WTC11 (cell line): ENCODE data around the gene ISL2. TPM values are rescaled to one million over a fixed set of nuclear protein-coding genes. Genes with fewer than 3 reads are reported as not detected.

Source experiments
- CBFB ChIP-seq: sonication (generic); formaldehyde crosslinking; IDR thresholded peaks from 2 replicates; pipeline ENCODE4 v1.8.1; 2022; ENCODE audit warnings: mild to moderate bottlenecking, low read depth, missing genetic modification reagents
- CREB1 ChIP-seq: sonication (generic); formaldehyde crosslinking; IDR thresholded peaks from 2 replicates; pipeline ENCODE4 v1.8.0; 2023; ENCODE audit warnings: mild to moderate bottlenecking, missing genetic modification reagents
- CREM ChIP-seq: sonication (generic); formaldehyde crosslinking; IDR thresholded peaks from 2 replicates; pipeline ENCODE4 v1.8.1; 2022; ENCODE audit warnings: mild to moderate bottlenecking, missing genetic modification reagents, moderate library complexity
- ESRRA ChIP-seq: sonication (generic); formaldehyde crosslinking; IDR thresholded peaks from 2 replicates; pipeline ENCODE4 v1.8.1; 2022; ENCODE audit warnings: mild to moderate bottlenecking, missing genetic modification reagents, borderline replicate concordance
- ETV6 ChIP-seq: sonication (generic); formaldehyde crosslinking; IDR thresholded peaks from 2 replicates; pipeline ENCODE4 v1.8.1; 2022; ENCODE audit warnings: mild to moderate bottlenecking, missing genetic modification reagents
- FOXJ3 ChIP-seq: sonication (generic); formaldehyde crosslinking; IDR thresholded peaks from 2 replicates; pipeline ENCODE4 v1.9.0; 2021; ENCODE audit warnings: missing genetic modification reagents, mild to moderate bottlenecking, borderline replicate concordance
- GABPB1 ChIP-seq: sonication (generic); formaldehyde crosslinking; IDR thresholded peaks from 2 replicates; pipeline ENCODE4 v1.8.1; 2023; ENCODE audit warnings: mild to moderate bottlenecking, missing genetic modification reagents
- GRHL2 ChIP-seq: fragments of 250-450 bp; sonication (Bioruptor Pico); IDR thresholded peaks from 2 replicates; pipeline ENCODE4 v1.8.0; 2022; ENCODE audit warnings: mild to moderate bottlenecking, moderate library complexity; ENCODE audit not compliant: insufficient replicate concordance, severe bottlenecking
- GTF2I ChIP-seq: fragments of 250-450 bp; sonication (Bioruptor Pico); conservative IDR thresholded peaks from 2 replicates; pipeline ENCODE4 v1.4.0; 2021; ENCODE audit warnings: mild to moderate bottlenecking
- IRF2 ChIP-seq: sonication (generic); formaldehyde crosslinking; IDR thresholded peaks from 2 replicates; pipeline ENCODE4 v1.8.0; 2022; ENCODE audit warnings: low read depth, missing genetic modification reagents, borderline replicate concordance
- NFE2L1 ChIP-seq: sonication (generic); formaldehyde crosslinking; IDR thresholded peaks from 2 replicates; pipeline ENCODE4 v1.8.1; 2023; ENCODE audit warnings: missing genetic modification reagents
- NR1H2 ChIP-seq: sonication (generic); formaldehyde crosslinking; IDR thresholded peaks from 2 replicates; pipeline ENCODE4 v1.9.0; 2021; ENCODE audit warnings: mild to moderate bottlenecking, moderate library complexity, missing genetic modification reagents
- NR2C2 ChIP-seq: sonication (generic); formaldehyde crosslinking; IDR thresholded peaks from 2 replicates; pipeline ENCODE4 v1.8.0; 2022; ENCODE audit warnings: mild to moderate bottlenecking, missing genetic modification reagents
- NR3C1 ChIP-seq: sonication (generic); formaldehyde crosslinking; conservative IDR thresholded peaks from 2 replicates; pipeline ENCODE4 v1.8.1; 2023; ENCODE audit warnings: low read depth, mild to moderate bottlenecking, missing genetic modification reagents
- RELA ChIP-seq: sonication (generic); formaldehyde crosslinking; IDR thresholded peaks from 2 replicates; pipeline ENCODE4 v1.8.1; 2022; ENCODE audit warnings: missing genetic modification reagents, mild to moderate bottlenecking, borderline replicate concordance
- SMAD3 ChIP-seq: sonication (generic); formaldehyde crosslinking; IDR thresholded peaks from 2 replicates; pipeline ENCODE4 v1.8.0; 2022; ENCODE audit warnings: missing genetic modification reagents, mild to moderate bottlenecking, borderline replicate concordance
- TEAD1 ChIP-seq: sonication (generic); formaldehyde crosslinking; IDR thresholded peaks from 2 replicates; pipeline ENCODE4 v1.8.0; 2022; ENCODE audit warnings: mild to moderate bottlenecking, missing genetic modification reagents
- TEAD4 ChIP-seq: sonication (generic); formaldehyde crosslinking; IDR thresholded peaks from 2 replicates; pipeline ENCODE4 v1.8.0; 2022; ENCODE audit warnings: mild to moderate bottlenecking, missing genetic modification reagents
- TP53 ChIP-seq: sonication (generic); formaldehyde crosslinking; IDR thresholded peaks from 2 replicates; pipeline ENCODE4 v1.8.1; 2023; ENCODE audit warnings: mild to moderate bottlenecking, missing genetic modification reagents
- ZBTB21 ChIP-seq: sonication (generic); formaldehyde crosslinking; IDR thresholded peaks from 2 replicates; pipeline ENCODE4 v1.8.1; 2023; ENCODE audit warnings: mild to moderate bottlenecking, missing genetic modification reagents, borderline replicate concordance
- ZNF138 ChIP-seq: sonication (generic); formaldehyde crosslinking; conservative IDR thresholded peaks from 2 replicates; pipeline ENCODE4 v1.8.1; 2022; ENCODE audit warnings: mild to moderate bottlenecking, moderate library complexity, missing genetic modification reagents
- ZNF232 ChIP-seq: sonication (generic); formaldehyde crosslinking; IDR thresholded peaks from 2 replicates; pipeline ENCODE4 v1.8.0; 2022; ENCODE audit warnings: mild to moderate bottlenecking, missing genetic modification reagents
- ZNF423 ChIP-seq: fragments of 250-450 bp; sonication (Bioruptor Pico); IDR thresholded peaks from 2 replicates; pipeline ENCODE4 v2.1.2; 2022; ENCODE audit warnings: mild to moderate bottlenecking, moderate library complexity
- total RNA-seq: library from RNA; stranded (reverse); gene quantifications from 3 replicates; pipeline ENCODE4 v1.2.3, GENCODE V29; 2021
- TF ChIP-seq, protein P1 (sequence below): fragments of 250-450 bp; sonication (Bioruptor Pico); IDR thresholded peaks from 2 replicates; pipeline ENCODE4 v1.8.0; 2021; ENCODE audit warnings: mild to moderate bottlenecking
- TF ChIP-seq, protein P2 (sequence below): fragments of 250-450 bp; sonication (Bioruptor Pico); IDR thresholded peaks from 2 replicates; pipeline ENCODE4 v1.9.0; 2021; ENCODE audit warnings: moderate library complexity, mild to moderate bottlenecking, inconsistent platforms, borderline replicate concordance
- TF ChIP-seq, protein P3 (sequence below): sonication (generic); formaldehyde crosslinking; conservative IDR thresholded peaks from 2 replicates; pipeline ENCODE4 v1.8.1; 2022; ENCODE audit warnings: mild to moderate bottlenecking, missing genetic modification reagents
- TF ChIP-seq, protein P4 (sequence below): fragments of 250-450 bp; sonication (Bioruptor Pico); conservative IDR thresholded peaks from 2 replicates; pipeline ENCODE4 v1.9.0; 2021; ENCODE audit warnings: mild to moderate bottlenecking
- TF ChIP-seq, protein P5 (sequence below): sonication (generic); formaldehyde crosslinking; IDR thresholded peaks from 2 replicates; pipeline ENCODE4 v1.8.0; 2022; ENCODE audit warnings: mild to moderate bottlenecking, missing genetic modification reagents
- TF ChIP-seq, protein P6 (sequence below): sonication (generic); formaldehyde crosslinking; IDR thresholded peaks from 2 replicates; pipeline ENCODE4 v1.8.0; 2022; ENCODE audit warnings: mild to moderate bottlenecking, missing genetic modification reagents
- TF ChIP-seq, protein P7 (sequence below): sonication (generic); formaldehyde crosslinking; IDR thresholded peaks from 2 replicates; pipeline ENCODE4 v1.8.0; 2022; ENCODE audit warnings: mild to moderate bottlenecking, missing genetic modification reagents

The ISL2 gene
- total RNA-seq, 1 experiment from 2014 or later, result 0.24 TPM

DNA sequence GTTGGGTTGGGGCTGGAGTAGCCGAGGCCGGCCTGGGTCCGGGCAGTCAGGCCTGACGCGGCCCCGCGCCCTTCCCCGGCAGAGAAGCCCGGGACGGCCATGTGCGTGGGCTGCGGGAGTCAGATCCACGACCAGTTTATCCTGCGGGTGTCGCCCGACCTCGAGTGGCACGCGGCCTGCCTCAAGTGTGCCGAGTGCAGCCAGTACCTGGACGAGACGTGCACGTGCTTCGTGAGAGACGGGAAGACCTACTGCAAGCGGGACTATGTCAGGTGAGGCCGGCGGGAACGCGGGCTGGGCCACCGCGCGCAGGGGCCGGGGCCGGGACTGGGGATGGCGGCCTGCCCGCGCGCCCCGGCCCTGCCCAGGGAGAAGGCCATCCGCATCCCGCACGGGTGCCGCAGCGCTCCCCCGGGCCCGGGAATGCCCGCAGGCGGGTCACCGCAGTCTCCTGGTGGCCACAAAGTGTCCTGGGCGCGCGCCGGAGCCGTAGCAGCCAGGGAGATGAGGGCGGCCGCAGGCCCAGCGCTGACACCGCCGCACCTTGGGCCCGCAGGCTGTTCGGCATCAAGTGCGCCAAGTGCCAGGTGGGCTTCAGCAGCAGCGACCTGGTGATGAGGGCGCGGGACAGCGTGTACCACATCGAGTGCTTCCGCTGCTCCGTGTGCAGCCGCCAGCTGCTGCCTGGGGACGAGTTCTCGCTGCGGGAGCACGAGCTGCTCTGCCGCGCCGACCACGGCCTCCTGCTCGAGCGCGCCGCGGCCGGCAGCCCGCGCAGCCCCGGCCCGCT is 1.3 kb downstream of the ISL2 start (continued):
- TF ChIP-seq, protein P1, sequence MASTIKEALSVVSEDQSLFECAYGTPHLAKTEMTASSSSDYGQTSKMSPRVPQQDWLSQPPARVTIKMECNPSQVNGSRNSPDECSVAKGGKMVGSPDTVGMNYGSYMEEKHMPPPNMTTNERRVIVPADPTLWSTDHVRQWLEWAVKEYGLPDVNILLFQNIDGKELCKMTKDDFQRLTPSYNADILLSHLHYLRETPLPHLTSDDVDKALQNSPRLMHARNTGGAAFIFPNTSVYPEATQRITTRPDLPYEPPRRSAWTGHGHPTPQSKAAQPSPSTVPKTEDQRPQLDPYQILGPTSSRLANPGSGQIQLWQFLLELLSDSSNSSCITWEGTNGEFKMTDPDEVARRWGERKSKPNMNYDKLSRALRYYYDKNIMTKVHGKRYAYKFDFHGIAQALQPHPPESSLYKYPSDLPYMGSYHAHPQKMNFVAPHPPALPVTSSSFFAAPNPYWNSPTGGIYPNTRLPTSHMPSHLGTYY, result no peak
- peak; percentile 90; the same call in 1 of the 2 replicates for TF ChIP-seq NFE2L1
- TF ChIP-seq CREM (CRISPR knock-in tag), result no peak; the same call in 1 of the 2 replicates
- no peak for TF ChIP-seq ZNF423 (CRISPR knock-in tag)
- TF ChIP-seq NR1H2 (CRISPR knock-in tag), result no peak
- TF ChIP-seq FOXJ3 (CRISPR knock-in tag), result no peak
- TF ChIP-seq ZNF138 (CRISPR knock-in tag), result no peak
- TF ChIP-seq, protein P2, sequence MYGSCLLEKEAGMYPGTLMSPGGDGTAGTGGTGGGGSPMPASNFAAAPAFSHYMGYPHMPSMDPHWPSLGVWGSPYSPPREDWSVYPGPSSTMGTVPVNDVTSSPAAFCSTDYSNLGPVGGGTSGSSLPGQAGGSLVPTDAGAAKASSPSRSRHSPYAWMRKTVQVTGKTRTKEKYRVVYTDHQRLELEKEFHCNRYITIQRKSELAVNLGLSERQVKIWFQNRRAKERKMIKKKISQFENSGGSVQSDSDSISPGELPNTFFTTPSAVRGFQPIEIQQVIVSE (CRISPR knock-in tag), result no peak
- TF ChIP-seq, protein P3, sequence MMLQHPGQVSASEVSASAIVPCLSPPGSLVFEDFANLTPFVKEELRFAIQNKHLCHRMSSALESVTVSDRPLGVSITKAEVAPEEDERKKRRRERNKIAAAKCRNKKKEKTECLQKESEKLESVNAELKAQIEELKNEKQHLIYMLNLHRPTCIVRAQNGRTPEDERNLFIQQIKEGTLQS (CRISPR knock-in tag), result 0 out of 2 replicates have a peak, but pooled peaks have one; percentile 45
- TF ChIP-seq, protein P4, sequence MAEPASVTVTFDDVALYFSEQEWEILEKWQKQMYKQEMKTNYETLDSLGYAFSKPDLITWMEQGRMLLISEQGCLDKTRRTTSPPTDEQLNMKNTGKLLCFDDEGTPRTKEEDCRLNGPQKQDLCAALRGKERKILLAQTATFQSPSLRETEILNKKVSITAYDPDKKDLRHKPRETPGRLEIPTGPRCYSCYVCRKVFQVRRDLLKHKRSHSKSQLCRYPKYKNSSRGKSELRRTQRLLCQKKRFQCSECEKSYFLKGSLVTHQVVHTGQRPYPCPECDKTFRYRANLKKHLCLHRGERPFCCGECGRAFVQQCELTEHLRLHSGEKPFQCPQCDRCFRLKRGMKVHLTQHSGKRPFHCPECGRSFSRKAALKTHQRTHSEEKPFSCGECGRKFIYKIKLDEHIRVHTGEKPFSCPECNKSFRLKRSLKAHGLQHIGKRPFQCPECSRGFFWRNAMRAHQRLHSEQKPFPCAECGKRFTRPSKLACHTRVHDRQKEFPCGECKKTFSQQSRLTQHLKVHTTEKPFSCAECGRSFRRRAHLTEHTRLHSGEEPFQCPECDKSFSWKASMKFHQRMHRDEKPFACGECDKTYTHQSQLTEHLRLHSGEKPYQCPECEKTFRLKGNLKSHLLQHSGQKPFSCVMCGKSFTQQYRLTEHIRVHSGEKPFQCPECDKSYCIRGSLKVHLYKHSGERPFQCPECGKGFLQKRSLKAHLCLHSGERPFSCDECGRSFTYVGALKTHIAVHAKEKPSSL (CRISPR knock-in tag), result no peak
- TF ChIP-seq CREB1 (CRISPR knock-in tag), result peak; percentile 52; the same call in 1 of the 2 replicates
- TF ChIP-seq NR3C1 (CRISPR knock-in tag), result no peak
- no peak for TF ChIP-seq TEAD1 (CRISPR knock-in tag)
- TF ChIP-seq ZBTB21 (CRISPR knock-in tag), result no peak
- TF ChIP-seq GABPB1, result no peak
- TF ChIP-seq SMAD3 (CRISPR knock-in tag), result no peak
- peak; percentile 59 for TF ChIP-seq NR2C2 (CRISPR knock-in tag)
- 0 out of 2 replicates have a peak, but pooled peaks have one; percentile 78 for TF ChIP-seq TP53
- no peak for TF ChIP-seq CBFB (CRISPR knock-in tag)
- TF ChIP-seq, protein P5, sequence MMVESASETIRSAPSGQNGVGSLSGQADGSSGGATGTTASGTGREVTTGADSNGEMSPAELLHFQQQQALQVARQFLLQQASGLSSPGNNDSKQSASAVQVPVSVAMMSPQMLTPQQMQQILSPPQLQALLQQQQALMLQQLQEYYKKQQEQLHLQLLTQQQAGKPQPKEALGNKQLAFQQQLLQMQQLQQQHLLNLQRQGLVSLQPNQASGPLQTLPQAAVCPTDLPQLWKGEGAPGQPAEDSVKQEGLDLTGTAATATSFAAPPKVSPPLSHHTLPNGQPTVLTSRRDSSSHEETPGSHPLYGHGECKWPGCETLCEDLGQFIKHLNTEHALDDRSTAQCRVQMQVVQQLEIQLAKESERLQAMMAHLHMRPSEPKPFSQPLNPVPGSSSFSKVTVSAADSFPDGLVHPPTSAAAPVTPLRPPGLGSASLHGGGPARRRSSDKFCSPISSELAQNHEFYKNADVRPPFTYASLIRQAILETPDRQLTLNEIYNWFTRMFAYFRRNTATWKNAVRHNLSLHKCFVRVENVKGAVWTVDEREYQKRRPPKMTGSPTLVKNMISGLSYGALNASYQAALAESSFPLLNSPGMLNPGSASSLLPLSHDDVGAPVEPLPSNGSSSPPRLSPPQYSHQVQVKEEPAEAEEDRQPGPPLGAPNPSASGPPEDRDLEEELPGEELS (CRISPR knock-in tag), result 0 out of 2 replicates have a peak, but pooled peaks have one; percentile 14
- no peak for TF ChIP-seq GTF2I (CRISPR knock-in tag)
- 0 out of 2 replicates have a peak, but pooled peaks have one; percentile 33 for TF ChIP-seq ETV6 (CRISPR knock-in tag)
- TF ChIP-seq, protein P6, sequence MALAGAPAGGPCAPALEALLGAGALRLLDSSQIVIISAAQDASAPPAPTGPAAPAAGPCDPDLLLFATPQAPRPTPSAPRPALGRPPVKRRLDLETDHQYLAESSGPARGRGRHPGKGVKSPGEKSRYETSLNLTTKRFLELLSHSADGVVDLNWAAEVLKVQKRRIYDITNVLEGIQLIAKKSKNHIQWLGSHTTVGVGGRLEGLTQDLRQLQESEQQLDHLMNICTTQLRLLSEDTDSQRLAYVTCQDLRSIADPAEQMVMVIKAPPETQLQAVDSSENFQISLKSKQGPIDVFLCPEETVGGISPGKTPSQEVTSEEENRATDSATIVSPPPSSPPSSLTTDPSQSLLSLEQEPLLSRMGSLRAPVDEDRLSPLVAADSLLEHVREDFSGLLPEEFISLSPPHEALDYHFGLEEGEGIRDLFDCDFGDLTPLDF, result peak; percentile 78; the same call in 1 of the 2 replicates
- TF ChIP-seq ESRRA (CRISPR knock-in tag), result peak; percentile 67; the same call in 1 of the 2 replicates
- 0 out of 2 replicates have a peak, but pooled peaks have one; percentile 64 for TF ChIP-seq IRF2 (CRISPR knock-in tag)
- TF ChIP-seq GRHL2 (CRISPR knock-in tag), result no peak
- no peak for TF ChIP-seq ZNF232 (CRISPR knock-in tag)
- TF ChIP-seq TEAD4 (CRISPR knock-in tag), result peak; percentile 67
- no peak for TF ChIP-seq RELA (CRISPR knock-in tag)
- TF ChIP-seq, protein P7, sequence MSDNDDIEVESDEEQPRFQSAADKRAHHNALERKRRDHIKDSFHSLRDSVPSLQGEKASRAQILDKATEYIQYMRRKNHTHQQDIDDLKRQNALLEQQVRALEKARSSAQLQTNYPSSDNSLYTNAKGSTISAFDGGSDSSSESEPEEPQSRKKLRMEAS, result peak; percentile 95
